ENCODE data around the gene CELF1. TPM values are rescaled to one million over a fixed set of nuclear protein-coding genes. Genes with fewer than 3 reads are reported as not detected.
A peak's percentile ranks its signal among the peaks of the same experiment; 100 is the strongest.

The CELF1 gene
- total and polyA plus RNA-seq, 12 donors, result 28.1 to 128 (median 101) TPM

- Histone ChIP-seq H3K9me3 (replicated peaks in 1 of 3) (no peaks in the 10 kb centered on the region), H3K36me3 (replicated peaks in 1 of 2) (no peaks in the 10 kb centered on the region), H3K4me3 (no peak overlapping the region), H3K4me1 (replicated peaks in 1 of 2) (peaks cover 42 to 73% of the 10 kb centered on the region in 2 donors), H3K27me3 (no peaks in the 10 kb centered on the region), H3K27ac (peak overlapping the region in 1 of 5 donors; percentile 38)
- intact Hi-C loops (cut with DNase I), result no loop called here
- no peak for TF ChIP-seq POLR2A (IDR thresholded peaks at IDR 0.05)
- no peak for TF ChIP-seq CTCF (IDR thresholded peaks at IDR 0.05)
- WGBS, 4 donors, result 57 to 71% (median 70%) methylated on average over 4 of the region's 4 CpGs
- no peak for DNase-seq
Observed at GRCh38 chr11:47509077-47509536, 43.8 kb downstream of the CELF1 start.

DNA sequence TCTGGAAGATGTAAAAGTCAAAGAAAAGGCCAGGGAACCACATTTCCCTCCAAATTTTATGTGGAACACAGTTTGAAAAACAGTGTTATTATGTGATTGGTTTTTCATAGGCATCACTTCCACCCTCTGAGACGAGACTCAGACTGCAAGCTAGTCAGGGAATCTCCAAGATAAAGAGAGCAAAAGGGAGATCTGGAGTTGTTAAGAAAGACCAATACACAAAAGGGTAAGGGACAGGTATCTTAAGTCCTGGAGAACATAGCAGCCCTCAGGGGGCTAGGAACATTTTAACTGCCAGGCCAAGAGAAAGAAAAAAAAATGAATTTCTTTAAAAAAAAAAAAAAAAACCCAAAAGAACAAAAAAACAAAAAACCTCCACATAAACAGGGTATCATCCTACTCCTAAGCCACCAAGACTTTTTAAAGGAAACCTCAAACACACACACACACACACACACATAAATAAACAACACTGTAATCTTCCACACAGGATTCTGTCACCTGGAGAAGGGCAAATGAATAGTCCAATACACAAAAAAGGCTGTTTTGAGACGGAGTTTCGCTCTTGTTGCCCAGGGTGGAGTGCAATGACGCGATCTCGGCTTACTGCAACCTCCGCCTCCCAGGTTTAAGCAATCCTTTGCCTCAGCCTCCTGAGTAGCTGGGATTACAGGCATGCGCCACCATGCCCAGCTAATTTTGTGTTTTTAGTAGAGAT, 44.5 kb downstream of the CELF1 start:
- Histone ChIP-seq H3K36me3 (replicated peaks in 1 of 2) (no peaks in the 10 kb centered on the region), H3K4me1 (replicated peaks in 1 of 2) (peaks cover 39 to 70% of the 10 kb centered on the region in 2 donors), H3K9me3 (replicated peaks in 1 of 3) (no peaks in the 10 kb centered on the region), H3K4me3 (no peak overlapping the region), H3K27me3 (no peaks in the 10 kb centered on the region), H3K27ac (peak overlapping the region in 2 of 5 donors; percentile 3 to 33)
- WGBS, 4 donors, result 83 to 90% (median 88%) methylated on average over 8 of the region's 8 CpGs
- TF ChIP-seq POLR2A (IDR thresholded peaks at IDR 0.05), result no peak
- TF ChIP-seq CTCF (IDR thresholded peaks at IDR 0.05), result no peak
- DNase-seq, result no peak
- intact Hi-C loops (cut with DNase I), result no loop called here

DNA sequence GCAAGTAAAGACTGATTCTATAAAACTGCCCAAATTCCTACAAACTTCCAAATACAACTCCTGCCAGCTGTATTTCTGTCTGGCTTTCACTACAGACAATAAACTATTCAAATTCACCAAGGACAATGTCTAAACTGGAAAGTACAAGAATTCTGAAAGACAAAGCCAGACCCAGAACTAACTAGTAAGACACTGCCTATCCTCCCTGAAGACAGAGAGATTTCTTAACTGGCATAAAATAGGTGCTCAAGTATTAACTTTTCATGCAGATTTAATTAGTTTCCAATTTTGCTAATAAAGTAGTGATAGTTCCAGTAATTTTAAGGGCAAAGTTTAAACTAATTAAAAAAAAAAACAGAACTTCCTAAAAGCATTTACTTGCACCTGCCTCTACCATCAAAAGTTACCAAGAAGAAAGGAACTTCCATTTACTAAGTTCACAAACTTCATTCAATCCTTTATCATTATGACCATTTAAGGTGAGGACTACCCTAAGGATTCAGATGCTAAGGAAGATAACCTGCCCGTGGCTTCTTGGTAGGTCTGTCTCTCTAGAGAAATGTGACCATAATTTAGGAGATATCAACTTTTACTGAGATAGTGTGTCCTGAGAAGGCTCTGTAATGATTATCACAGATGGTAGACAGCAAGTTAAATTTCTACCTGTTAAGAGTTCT, 45.2 kb downstream of the CELF1 start:
- intact Hi-C loops (cut with DNase I), result no loop called here
- Histone ChIP-seq H3K27me3 (no peaks in the 10 kb centered on the region), H3K9me3 (replicated peaks in 1 of 3) (no peaks in the 10 kb centered on the region), H3K4me1 (replicated peaks in 1 of 2) (peaks cover 36 to 70% of the 10 kb centered on the region in 2 donors), H3K4me3 (no peak overlapping the region), H3K36me3 (replicated peaks in 1 of 2) (no peaks in the 10 kb centered on the region), H3K27ac (peak overlapping the region in 2 of 5 donors; percentile 20 to 33)
- 50 to 70% (median 61%) methylated on average over 1 of the region's 1 CpG for WGBS, 4 donors
- no peak for TF ChIP-seq CTCF (IDR thresholded peaks at IDR 0.05)
- no peak for TF ChIP-seq POLR2A (IDR thresholded peaks at IDR 0.05)
- no peak for DNase-seq

DNA sequence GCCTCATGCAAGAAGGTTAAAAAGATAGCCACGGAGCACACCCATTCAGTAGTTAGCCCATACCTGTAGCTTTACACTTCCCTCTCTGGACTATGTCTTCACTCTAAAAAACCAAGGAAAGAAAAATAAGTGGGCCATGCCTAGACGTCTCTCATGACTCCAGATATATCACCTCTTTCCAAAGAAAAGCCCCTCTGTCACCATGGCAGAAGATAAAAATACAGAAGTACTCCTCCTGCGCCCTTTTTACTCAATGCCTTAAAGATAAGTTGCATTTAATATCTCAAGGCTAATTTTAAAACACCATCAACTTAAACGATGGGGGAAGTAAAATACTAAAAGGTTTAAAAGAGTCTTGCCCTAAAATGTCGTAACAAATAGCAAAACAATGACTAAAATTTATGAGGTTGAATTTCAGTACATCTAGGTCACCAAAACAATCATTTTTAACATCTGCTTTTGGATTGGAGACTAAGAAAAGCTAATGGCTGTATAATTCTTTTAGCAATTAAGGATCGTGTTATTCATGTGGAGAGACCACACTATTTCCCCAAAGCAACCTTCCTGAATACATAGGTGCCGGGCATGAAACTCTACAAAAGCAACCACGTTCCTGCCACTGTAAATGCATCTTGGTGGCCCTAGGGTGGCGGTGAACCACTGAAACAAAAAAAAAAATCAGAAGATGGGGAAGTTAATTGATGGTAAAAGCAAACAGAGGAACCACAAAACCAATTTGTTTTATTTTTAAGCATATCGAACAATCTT, 46.0 kb downstream of the CELF1 start:
- intact Hi-C loops (cut with DNase I), result no loop called here
- no peaks in the 10 kb centered on the region for H3K36me3 ChIP-seq (replicated peaks in 1 of 2)
- no peaks in the 10 kb centered on the region for H3K9me3 ChIP-seq (replicated peaks in 1 of 3)
- H3K4me3 ChIP-seq, result no peak overlapping the region
- peak overlapping the region; percentile 20 to 38 (median 33) for H3K27ac ChIP-seq
- TF ChIP-seq POLR2A (IDR thresholded peaks at IDR 0.05) (no peak), CTCF (IDR thresholded peaks at IDR 0.05) (no peak)
- no peak for DNase-seq
- WGBS, 4 donors, result 39 to 44% (median 40%) methylated on average over 10 of the region's 10 CpGs
- peaks cover 36 to 69% of the 10 kb centered on the region in 2 donors for H3K4me1 ChIP-seq (replicated peaks in 1 of 2)
- H3K27me3 ChIP-seq, result no peaks in the 10 kb centered on the region

Measured in adrenal gland (tissue), 12 donors.